ENCODE results near the gene FAM53A. TPM values are rescaled to one million over a fixed set of nuclear protein-coding genes. Genes with fewer than 3 reads are reported as not detected.
"Not testable (repeated sequence)": the region's sequence is repeated elsewhere in the genome, so short reads cannot be mapped to it uniquely, and the experiment has no call there.

FAM53A gene
- total and polyA plus RNA-seq, 5 donors from 2014 or later: 0.76 to 3.6 (median 1.8) TPM

DNA sequence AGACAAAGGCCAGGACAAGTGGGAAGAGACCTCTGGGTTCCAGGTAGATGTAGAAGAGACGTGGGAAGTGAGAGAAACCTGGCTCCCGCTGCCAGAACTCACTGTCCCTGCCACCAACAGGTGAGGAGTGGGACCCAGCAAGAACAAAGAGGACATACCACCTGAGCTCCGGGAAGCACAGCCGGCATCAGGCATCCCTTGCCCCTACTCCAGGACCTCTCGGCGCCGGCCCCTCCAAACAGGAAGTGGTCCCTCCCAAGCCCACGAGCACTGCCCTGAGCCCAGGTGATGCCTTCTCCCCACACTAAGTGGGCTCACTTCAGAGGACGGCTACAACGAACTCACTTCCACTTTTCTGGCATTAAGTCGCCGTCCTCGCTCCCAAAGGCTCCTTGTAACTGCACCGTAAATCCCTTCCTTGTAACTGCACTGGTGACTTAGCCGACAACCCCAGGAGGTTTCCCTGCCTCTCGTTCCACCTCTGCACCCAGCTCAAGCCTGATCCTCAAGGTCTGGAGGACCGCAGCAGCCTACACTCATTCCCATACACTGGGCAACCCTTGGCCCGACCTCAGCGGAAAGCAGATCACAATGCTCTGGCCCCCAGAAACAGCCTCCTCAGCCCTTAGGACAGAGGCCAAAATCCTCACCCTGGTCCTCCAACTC, 8.8 kb downstream of the FAM53A start:
- Mint-ChIP-seq H3K4me1 (no peaks in the 10 kb centered on the region), H3K27me3 (no peaks in the 10 kb centered on the region), H3K36me3 (peaks cover 4% of the 10 kb centered on the region), H3K27ac (no peak overlapping the region), H3K4me3 (no peak overlapping the region), H3K9me3 (no peaks in the 10 kb centered on the region)
- Histone ChIP-seq H3K4me1 (ENCODE audit: control insufficient read depth, insufficient read depth, low read length, poor library complexity, severe bottlenecking) (no peaks in the 10 kb centered on the region), H3K27ac (ENCODE audit: insufficient read depth, low read length, poor library complexity, severe bottlenecking) (no peak overlapping the region), H3K36me3 (ENCODE audit: control insufficient read depth, insufficient read depth, low read length) (no peaks in the 10 kb centered on the region), H3K4me3 (ENCODE audit: low read depth, low read length) (no peak overlapping the region), H3K9me3 (ENCODE audit: control insufficient read depth in 2 of 2, low read length in 2 of 2) (no peaks in the 10 kb centered on the region), H3K27me3 (ENCODE audit: control insufficient read depth, insufficient read depth, low read length) (no peaks in the 10 kb centered on the region)
- ATAC-seq (ENCODE audit: low read depth in 2 of 2) (no peak), DNase-seq (no peak)

DNA sequence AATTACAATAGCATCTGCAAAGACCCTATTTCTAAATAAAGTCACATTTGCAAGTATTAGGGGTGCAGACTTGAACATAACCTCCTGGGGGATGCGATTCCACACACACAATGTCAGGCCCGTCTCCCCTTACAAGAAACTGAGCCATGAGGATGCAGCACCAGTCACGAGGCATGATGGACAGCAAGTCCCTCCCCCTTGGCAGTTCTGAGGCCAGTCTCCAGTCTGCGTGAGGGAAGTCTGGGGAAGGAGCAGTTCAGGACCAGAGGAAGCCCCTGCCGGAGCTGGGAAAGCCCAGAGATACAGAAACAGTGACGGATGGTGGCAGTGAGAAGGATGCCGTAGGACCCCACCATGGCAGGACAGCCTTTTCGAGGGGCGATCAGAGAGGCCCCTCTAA, 9.4 kb downstream of the FAM53A start:
- H3K4me3 Mint-ChIP-seq: no peak overlapping the region
- Histone ChIP-seq H3K9me3 (ENCODE audit: control insufficient read depth in 2 of 2, low read length in 2 of 2) (no peaks in the 10 kb centered on the region), H3K4me1 (ENCODE audit: control insufficient read depth, insufficient read depth, low read length, poor library complexity, severe bottlenecking) (no peaks in the 10 kb centered on the region), H3K36me3 (ENCODE audit: control insufficient read depth, insufficient read depth, low read length) (no peaks in the 10 kb centered on the region), H3K27ac (ENCODE audit: insufficient read depth, low read length, poor library complexity, severe bottlenecking) (no peak overlapping the region), H3K4me3 (ENCODE audit: low read depth, low read length) (no peak overlapping the region), H3K27me3 (ENCODE audit: control insufficient read depth, insufficient read depth, low read length) (no peaks in the 10 kb centered on the region)
- DNase-seq: no peak
- no peaks in the 10 kb centered on the region for H3K4me1 Mint-ChIP-seq
- no peak overlapping the region for H3K27ac Mint-ChIP-seq
- no peak for ATAC-seq (ENCODE audit: low read depth in 2 of 2)
- peaks cover 4% of the 10 kb centered on the region for H3K36me3 Mint-ChIP-seq
- H3K27me3 Mint-ChIP-seq: no peaks in the 10 kb centered on the region
- H3K9me3 Mint-ChIP-seq: no peaks in the 10 kb centered on the region

GRCh38 chr4:1673671-1674070, 10.4 kb downstream of the FAM53A start:
- Mint-ChIP-seq H3K4me1 (no peaks in the 10 kb centered on the region), H3K27me3 (no peaks in the 10 kb centered on the region), H3K27ac (no peak overlapping the region), H3K4me3 (no peak overlapping the region), H3K9me3 (no peaks in the 10 kb centered on the region), H3K36me3 (peaks cover 4% of the 10 kb centered on the region)
- ATAC-seq (ENCODE audit: low read depth in 2 of 2) (no peak), DNase-seq (no peak)
- Histone ChIP-seq H3K27ac (ENCODE audit: insufficient read depth, low read length, poor library complexity, severe bottlenecking) (no peak overlapping the region), H3K4me3 (ENCODE audit: low read depth, low read length) (no peak overlapping the region), H3K36me3 (ENCODE audit: control insufficient read depth, insufficient read depth, low read length) (no peaks in the 10 kb centered on the region), H3K4me1 (ENCODE audit: control insufficient read depth, insufficient read depth, low read length, poor library complexity, severe bottlenecking) (no peaks in the 10 kb centered on the region), H3K27me3 (ENCODE audit: control insufficient read depth, insufficient read depth, low read length) (no peaks in the 10 kb centered on the region), H3K9me3 (ENCODE audit: control insufficient read depth in 2 of 2, low read length in 2 of 2) (no peaks in the 10 kb centered on the region)

GRCh38 chr4:1671011-1671410, 13.1 kb downstream of the FAM53A start:
- not testable (repeated sequence) for H3K4me1 Mint-ChIP-seq; DNase-seq; H3K4me1 ChIP-seq (ENCODE audit: control insufficient read depth, insufficient read depth, low read length, poor library complexity, severe bottlenecking); H3K27me3 ChIP-seq (ENCODE audit: control insufficient read depth, insufficient read depth, low read length); H3K27me3 Mint-ChIP-seq; H3K36me3 ChIP-seq (ENCODE audit: control insufficient read depth, insufficient read depth, low read length); H3K4me3 Mint-ChIP-seq; H3K9me3 Mint-ChIP-seq; H3K27ac ChIP-seq (ENCODE audit: insufficient read depth, low read length, poor library complexity, severe bottlenecking); H3K27ac Mint-ChIP-seq; ATAC-seq (ENCODE audit: low read depth in 2 of 2); H3K36me3 Mint-ChIP-seq; H3K4me3 ChIP-seq (ENCODE audit: low read depth, low read length); H3K9me3 ChIP-seq (ENCODE audit: control insufficient read depth in 2 of 2, low read length in 2 of 2)

DNA sequence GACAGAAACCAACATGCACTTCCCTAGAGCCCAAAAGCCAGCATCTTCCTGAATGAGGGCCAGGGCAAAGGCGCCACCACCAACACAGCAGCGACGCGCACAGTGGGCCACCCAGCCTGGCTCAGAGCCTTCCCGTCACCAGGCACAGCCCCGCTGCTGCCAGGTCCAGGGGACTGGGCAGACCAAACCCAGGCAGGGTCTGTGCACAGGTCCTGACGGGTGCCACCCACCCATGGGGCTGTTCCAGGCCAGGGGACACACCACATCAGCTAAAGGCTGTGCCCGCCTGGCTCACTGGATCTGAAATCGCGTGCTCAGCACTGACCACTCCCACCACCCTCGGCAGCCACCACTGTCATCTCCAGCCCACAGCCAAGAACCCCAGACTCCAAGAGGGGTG, 13.8 kb downstream of the FAM53A start:
- Mint-ChIP-seq H3K9me3 (no peaks in the 10 kb centered on the region), H3K4me1 (no peaks in the 10 kb centered on the region), H3K27me3 (no peaks in the 10 kb centered on the region), H3K4me3 (no peak overlapping the region), H3K36me3 (no peaks in the 10 kb centered on the region), H3K27ac (no peak overlapping the region)
- Histone ChIP-seq H3K4me3 (ENCODE audit: low read depth, low read length) (no peak overlapping the region), H3K9me3 (ENCODE audit: control insufficient read depth in 2 of 2, low read length in 2 of 2) (no peaks in the 10 kb centered on the region), H3K27ac (ENCODE audit: insufficient read depth, low read length, poor library complexity, severe bottlenecking) (no peak overlapping the region), H3K27me3 (ENCODE audit: control insufficient read depth, insufficient read depth, low read length) (no peaks in the 10 kb centered on the region), H3K36me3 (ENCODE audit: control insufficient read depth, insufficient read depth, low read length) (no peaks in the 10 kb centered on the region), H3K4me1 (ENCODE audit: control insufficient read depth, insufficient read depth, low read length, poor library complexity, severe bottlenecking) (no peaks in the 10 kb centered on the region)
- no peak for ATAC-seq (ENCODE audit: low read depth in 2 of 2)
- no peak for DNase-seq

GRCh38 chr4:1669850-1670249, 14.3 kb downstream of the FAM53A start:
- H3K36me3 Mint-ChIP-seq: no peaks in the 10 kb centered on the region
- no peaks in the 10 kb centered on the region for H3K27me3 Mint-ChIP-seq
- no peaks in the 10 kb centered on the region for H3K9me3 Mint-ChIP-seq
- no peaks in the 10 kb centered on the region for H3K36me3 ChIP-seq (ENCODE audit: control insufficient read depth, insufficient read depth, low read length)
- no peak overlapping the region for H3K4me3 ChIP-seq (ENCODE audit: low read depth, low read length)
- no peaks in the 10 kb centered on the region for H3K4me1 Mint-ChIP-seq
- H3K27ac Mint-ChIP-seq: no peak overlapping the region
- no peaks in the 10 kb centered on the region for H3K9me3 ChIP-seq (ENCODE audit: control insufficient read depth in 2 of 2, low read length in 2 of 2)
- no peak overlapping the region for H3K4me3 Mint-ChIP-seq
- ATAC-seq (ENCODE audit: low read depth in 2 of 2) (no peak), DNase-seq (no peak)
- no peak overlapping the region for H3K27ac ChIP-seq (ENCODE audit: insufficient read depth, low read length, poor library complexity, severe bottlenecking)
- no peaks in the 10 kb centered on the region for H3K27me3 ChIP-seq (ENCODE audit: control insufficient read depth, insufficient read depth, low read length)
- H3K4me1 ChIP-seq (ENCODE audit: control insufficient read depth, insufficient read depth, low read length, poor library complexity, severe bottlenecking): no peaks in the 10 kb centered on the region

DNA sequence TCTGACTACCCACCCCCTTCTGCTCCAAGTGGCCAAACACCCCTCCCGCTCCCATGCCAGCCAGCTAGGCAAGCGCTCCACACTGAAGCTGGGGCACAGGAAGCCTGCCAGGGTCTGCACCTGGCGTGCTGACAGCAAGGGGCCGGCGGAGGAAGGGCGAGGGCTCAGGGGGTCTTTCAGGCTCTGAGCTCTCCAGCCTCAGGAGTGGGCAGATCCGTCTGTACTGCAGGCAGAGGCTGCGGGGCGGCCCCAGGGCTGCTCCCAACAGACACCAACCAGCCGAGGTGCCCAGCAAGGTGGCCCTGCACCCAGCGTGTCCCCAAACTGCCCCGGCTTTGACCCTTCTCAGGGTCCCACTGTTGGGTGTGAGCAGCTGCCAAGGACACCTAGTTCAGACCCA, 14.8 kb downstream of the FAM53A start:
- no peaks in the 10 kb centered on the region for H3K9me3 ChIP-seq (ENCODE audit: control insufficient read depth in 2 of 2, low read length in 2 of 2)
- ATAC-seq (ENCODE audit: low read depth in 2 of 2) (no peak), DNase-seq (no peak)
- no peaks in the 10 kb centered on the region for H3K9me3 Mint-ChIP-seq
- no peaks in the 10 kb centered on the region for H3K27me3 Mint-ChIP-seq
- no peaks in the 10 kb centered on the region for H3K4me1 ChIP-seq (ENCODE audit: control insufficient read depth, insufficient read depth, low read length, poor library complexity, severe bottlenecking)
- H3K4me3 Mint-ChIP-seq: no peak overlapping the region
- H3K36me3 Mint-ChIP-seq: no peaks in the 10 kb centered on the region
- H3K27ac ChIP-seq (ENCODE audit: insufficient read depth, low read length, poor library complexity, severe bottlenecking): no peak overlapping the region
- H3K4me1 Mint-ChIP-seq: no peaks in the 10 kb centered on the region
- no peaks in the 10 kb centered on the region for H3K36me3 ChIP-seq (ENCODE audit: control insufficient read depth, insufficient read depth, low read length)
- no peaks in the 10 kb centered on the region for H3K27me3 ChIP-seq (ENCODE audit: control insufficient read depth, insufficient read depth, low read length)
- no peak overlapping the region for H3K27ac Mint-ChIP-seq
- no peak overlapping the region for H3K4me3 ChIP-seq (ENCODE audit: low read depth, low read length)

GRCh38 chr4:1668488-1668840, 15.6 kb downstream of the FAM53A start:
- Mint-ChIP-seq H3K4me1 (no peaks in the 10 kb centered on the region), H3K36me3 (no peaks in the 10 kb centered on the region), H3K27ac (no peak overlapping the region), H3K9me3 (no peaks in the 10 kb centered on the region), H3K4me3 (no peak overlapping the region), H3K27me3 (no peaks in the 10 kb centered on the region)
- no peaks in the 10 kb centered on the region for H3K9me3 ChIP-seq (ENCODE audit: control insufficient read depth in 2 of 2, low read length in 2 of 2)
- DNase-seq (no peak), ATAC-seq (ENCODE audit: low read depth in 2 of 2) (no peak)
- no peak overlapping the region for H3K4me3 ChIP-seq (ENCODE audit: low read depth, low read length)
- no peaks in the 10 kb centered on the region for H3K27me3 ChIP-seq (ENCODE audit: control insufficient read depth, insufficient read depth, low read length)
- H3K36me3 ChIP-seq (ENCODE audit: control insufficient read depth, insufficient read depth, low read length): no peaks in the 10 kb centered on the region
- no peaks in the 10 kb centered on the region for H3K4me1 ChIP-seq (ENCODE audit: control insufficient read depth, insufficient read depth, low read length, poor library complexity, severe bottlenecking)
- H3K27ac ChIP-seq (ENCODE audit: insufficient read depth, low read length, poor library complexity, severe bottlenecking): no peak overlapping the region

Measured in CD4-positive, CD25-positive, alpha-beta regulatory T cell (primary cell).